ENCODE data around the gene IQCM.
A peak's percentile ranks its signal among the peaks of the same experiment; 100 is the strongest.

Gene IQCM

GRCh38 chr4:149784018-149784417, 31.6 kb downstream of the IQCM start:
- H3K4me3 ChIP-seq (ENCODE audit: low read length) = no peak overlapping the region
- no peak for TF ChIP-seq CTCF (conservative IDR thresholded peaks at IDR 0.05; ENCODE audit: low read length)
- DNase-seq (ENCODE audit: low read depth) = no peak

GRCh38 chr4:149781150-149781549, 34.5 kb downstream of the IQCM start:
- TF ChIP-seq CTCF (conservative IDR thresholded peaks at IDR 0.05; ENCODE audit: low read length) = no peak
- peak; percentile 59 for DNase-seq (ENCODE audit: low read depth)
- no peak overlapping the region for H3K4me3 ChIP-seq (ENCODE audit: low read length)

GRCh38 chr4:149768477-149768876, 47.2 kb downstream of the IQCM start:
- no peak for DNase-seq (ENCODE audit: low read depth)
- H3K4me3 ChIP-seq (ENCODE audit: low read length) = no peak overlapping the region
- TF ChIP-seq CTCF (conservative IDR thresholded peaks at IDR 0.05; ENCODE audit: low read length) = no peak

DNA sequence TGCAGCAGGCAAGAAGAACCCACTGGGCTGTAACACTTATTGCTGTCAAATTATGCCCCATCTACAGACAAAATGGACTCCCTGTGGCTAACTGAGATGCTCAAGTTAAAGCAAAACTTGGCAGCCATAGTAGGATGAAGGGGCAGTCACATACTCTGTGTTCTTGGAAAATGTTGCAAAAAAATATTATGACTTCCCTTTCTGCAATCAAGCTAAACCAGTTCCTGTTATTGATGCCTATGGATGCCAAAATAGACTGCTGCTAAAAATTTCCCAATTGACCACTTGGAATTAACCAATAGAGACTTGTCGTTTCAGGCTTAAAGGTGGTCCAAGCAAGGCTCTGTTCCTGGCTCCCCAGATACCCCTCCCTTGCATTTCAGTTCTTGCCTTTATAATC, 49.5 kb downstream of the IQCM start:
- no peak overlapping the region for H3K4me3 ChIP-seq (ENCODE audit: low read length)
- TF ChIP-seq CTCF (conservative IDR thresholded peaks at IDR 0.05; ENCODE audit: low read length) = no peak
- DNase-seq (ENCODE audit: low read depth) = no peak

- TF ChIP-seq CTCF (conservative IDR thresholded peaks at IDR 0.05; ENCODE audit: low read length) = no peak
- peak; percentile 54 for DNase-seq (ENCODE audit: low read depth)
- H3K4me3 ChIP-seq (ENCODE audit: low read length) = no peak overlapping the region
These were observed 50.0 kb downstream of the IQCM start for GRCh38 chr4:149765630-149766029.

GRCh38 chr4:149755969-149756368, 59.7 kb downstream of the IQCM start:
- no peak for DNase-seq (ENCODE audit: low read depth)
- TF ChIP-seq CTCF (conservative IDR thresholded peaks at IDR 0.05; ENCODE audit: low read length) = no peak
- no peak overlapping the region for H3K4me3 ChIP-seq (ENCODE audit: low read length)

- H3K4me3 ChIP-seq (ENCODE audit: low read length) = no peak overlapping the region
- no peak for TF ChIP-seq CTCF (conservative IDR thresholded peaks at IDR 0.05; ENCODE audit: low read length)
- peak; percentile 32 for DNase-seq (ENCODE audit: low read depth)
These were observed 61.1 kb downstream of the IQCM start for GRCh38 chr4:149754526-149754925.

Data from AG10803 (cell line).